ENCODE results near the gene SYNE1.

SYNE1 gene

GRCh38 chr6:152206072-152206818 lies 430.9 kb downstream of the SYNE1 start:
- no peak overlapping the region for H3K27ac ChIP-seq (ENCODE audit: low read depth, low read length)
- no peaks in the 10 kb centered on the region for H3K36me3 ChIP-seq (ENCODE audit: control insufficient read depth, insufficient read depth, low read length)
- H3K4me3 ChIP-seq (ENCODE audit: low read depth, low read length): no peak overlapping the region
- no peaks in the 10 kb centered on the region for H3K9me3 ChIP-seq (ENCODE audit: control insufficient read depth, insufficient read depth, low read depth, low read length)
- H3K9ac ChIP-seq (ENCODE audit: low read length): no peak overlapping the region
- no peaks in the 10 kb centered on the region for H3K27me3 ChIP-seq (ENCODE audit: control insufficient read depth, insufficient read depth, low read length)
- H3K4me1 ChIP-seq (ENCODE audit: control insufficient read depth, insufficient read depth, low read length): 0 out of 2 replicates have a peak, but pooled peaks cover under 1% of the 10 kb centered on the region

- peaks cover 4% of the 10 kb centered on the region for H3K4me1 ChIP-seq (ENCODE audit: control insufficient read depth, insufficient read depth, low read length)
- no peaks in the 10 kb centered on the region for H3K27me3 ChIP-seq (ENCODE audit: control insufficient read depth, insufficient read depth, low read length)
- H3K36me3 ChIP-seq (ENCODE audit: control insufficient read depth, insufficient read depth, low read length): no peaks in the 10 kb centered on the region
These were observed 432.6 kb downstream of the SYNE1 start for GRCh38 chr6:152204591-152204990.

GRCh38 chr6:152201120-152201519 lies 436.0 kb downstream of the SYNE1 start:
- no peaks in the 10 kb centered on the region for H3K9me3 ChIP-seq (ENCODE audit: control insufficient read depth, insufficient read depth, low read depth, low read length)
- H3K27me3 ChIP-seq (ENCODE audit: control insufficient read depth, insufficient read depth, low read length): no peaks in the 10 kb centered on the region
- H3K4me1 ChIP-seq (ENCODE audit: control insufficient read depth, insufficient read depth, low read length): peaks cover 4% of the 10 kb centered on the region
- no peak overlapping the region for H3K27ac ChIP-seq (ENCODE audit: low read depth, low read length)
- no peak overlapping the region for H3K4me3 ChIP-seq (ENCODE audit: low read depth, low read length)
- no peaks in the 10 kb centered on the region for H3K36me3 ChIP-seq (ENCODE audit: control insufficient read depth, insufficient read depth, low read length)
- no peak overlapping the region for H3K9ac ChIP-seq (ENCODE audit: low read length)

More at GRCh38 chr6:152204591-152204990, 432.6 kb downstream of the SYNE1 start:
- Histone ChIP-seq H3K9me3 (ENCODE audit: control insufficient read depth, insufficient read depth, low read depth, low read length) (no peaks in the 10 kb centered on the region), H3K27ac (ENCODE audit: low read depth, low read length) (no peak overlapping the region), H3K9ac (ENCODE audit: low read length) (no peak overlapping the region), H3K4me3 (ENCODE audit: low read depth, low read length) (no peak overlapping the region)

- Histone ChIP-seq H3K4me3 (ENCODE audit: low read depth, low read length) (no peak overlapping the region), H3K36me3 (ENCODE audit: control insufficient read depth, insufficient read depth, low read length) (no peaks in the 10 kb centered on the region), H3K9ac (ENCODE audit: low read length) (no peak overlapping the region)
These were observed 441.3 kb downstream of the SYNE1 start for GRCh38 chr6:152195896-152196295.

GRCh38 chr6:152189736-152190135 lies 447.4 kb downstream of the SYNE1 start:
- Histone ChIP-seq H3K36me3 (ENCODE audit: control insufficient read depth, insufficient read depth, low read length) (no peaks in the 10 kb centered on the region), H3K4me3 (ENCODE audit: low read depth, low read length) (no peak overlapping the region), H3K4me1 (ENCODE audit: control insufficient read depth, insufficient read depth, low read length) (no peaks in the 10 kb centered on the region), H3K9me3 (ENCODE audit: control insufficient read depth, insufficient read depth, low read depth, low read length) (no peaks in the 10 kb centered on the region), H3K9ac (ENCODE audit: low read length) (no peak overlapping the region), H3K27me3 (ENCODE audit: control insufficient read depth, insufficient read depth, low read length) (no peaks in the 10 kb centered on the region), H3K27ac (ENCODE audit: low read depth, low read length) (no peak overlapping the region)

More at GRCh38 chr6:152195896-152196295, 441.3 kb downstream of the SYNE1 start:
- no peak overlapping the region for H3K27ac ChIP-seq (ENCODE audit: low read depth, low read length)
- no peaks in the 10 kb centered on the region for H3K27me3 ChIP-seq (ENCODE audit: control insufficient read depth, insufficient read depth, low read length)
- 0 out of 2 replicates have a peak, but pooled peaks cover under 1% of the 10 kb centered on the region for H3K4me1 ChIP-seq (ENCODE audit: control insufficient read depth, insufficient read depth, low read length)
- no peaks in the 10 kb centered on the region for H3K9me3 ChIP-seq (ENCODE audit: control insufficient read depth, insufficient read depth, low read depth, low read length)

GRCh38 chr6:152188011-152188410 lies 449.2 kb downstream of the SYNE1 start:
- Histone ChIP-seq H3K27me3 (ENCODE audit: control insufficient read depth, insufficient read depth, low read length) (no peaks in the 10 kb centered on the region), H3K4me3 (ENCODE audit: low read depth, low read length) (no peak overlapping the region), H3K36me3 (ENCODE audit: control insufficient read depth, insufficient read depth, low read length) (no peaks in the 10 kb centered on the region), H3K9ac (ENCODE audit: low read length) (no peak overlapping the region), H3K27ac (ENCODE audit: low read depth, low read length) (no peak overlapping the region), H3K9me3 (ENCODE audit: control insufficient read depth, insufficient read depth, low read depth, low read length) (no peaks in the 10 kb centered on the region), H3K4me1 (ENCODE audit: control insufficient read depth, insufficient read depth, low read length) (no peaks in the 10 kb centered on the region)

- H3K27ac ChIP-seq (ENCODE audit: low read depth, low read length): no peak overlapping the region
- H3K9ac ChIP-seq (ENCODE audit: low read length): no peak overlapping the region
- no peaks in the 10 kb centered on the region for H3K36me3 ChIP-seq (ENCODE audit: control insufficient read depth, insufficient read depth, low read length)
- no peaks in the 10 kb centered on the region for H3K4me1 ChIP-seq (ENCODE audit: control insufficient read depth, insufficient read depth, low read length)
- no peaks in the 10 kb centered on the region for H3K27me3 ChIP-seq (ENCODE audit: control insufficient read depth, insufficient read depth, low read length)
- no peak overlapping the region for H3K4me3 ChIP-seq (ENCODE audit: low read depth, low read length)
- H3K9me3 ChIP-seq (ENCODE audit: control insufficient read depth, insufficient read depth, low read depth, low read length): no peaks in the 10 kb centered on the region
These were observed 450.3 kb downstream of the SYNE1 start for GRCh38 chr6:152186840-152187239.

GRCh38 chr6:152184917-152185574 lies 452.1 kb downstream of the SYNE1 start:
- H3K27me3 ChIP-seq (ENCODE audit: control insufficient read depth, insufficient read depth, low read length): no peaks in the 10 kb centered on the region
- no peak overlapping the region for H3K27ac ChIP-seq (ENCODE audit: low read depth, low read length)
- H3K4me1 ChIP-seq (ENCODE audit: control insufficient read depth, insufficient read depth, low read length): no peaks in the 10 kb centered on the region
- no peaks in the 10 kb centered on the region for H3K9me3 ChIP-seq (ENCODE audit: control insufficient read depth, insufficient read depth, low read depth, low read length)
- no peak overlapping the region for H3K4me3 ChIP-seq (ENCODE audit: low read depth, low read length)
- H3K9ac ChIP-seq (ENCODE audit: low read length): no peak overlapping the region
- no peaks in the 10 kb centered on the region for H3K36me3 ChIP-seq (ENCODE audit: control insufficient read depth, insufficient read depth, low read length)

GRCh38 chr6:152184573-152184916 lies 452.6 kb downstream of the SYNE1 start:
- H3K27me3 ChIP-seq (ENCODE audit: control insufficient read depth, insufficient read depth, low read length): no peaks in the 10 kb centered on the region
- no peak overlapping the region for H3K4me3 ChIP-seq (ENCODE audit: low read depth, low read length)
- H3K36me3 ChIP-seq (ENCODE audit: control insufficient read depth, insufficient read depth, low read length): no peaks in the 10 kb centered on the region
- H3K4me1 ChIP-seq (ENCODE audit: control insufficient read depth, insufficient read depth, low read length): no peaks in the 10 kb centered on the region
- H3K9ac ChIP-seq (ENCODE audit: low read length): no peak overlapping the region
- no peaks in the 10 kb centered on the region for H3K9me3 ChIP-seq (ENCODE audit: control insufficient read depth, insufficient read depth, low read depth, low read length)
- H3K27ac ChIP-seq (ENCODE audit: low read depth, low read length): no peak overlapping the region

- Histone ChIP-seq H3K27me3 (ENCODE audit: control insufficient read depth, insufficient read depth, low read length) (no peaks in the 10 kb centered on the region), H3K4me1 (ENCODE audit: control insufficient read depth, insufficient read depth, low read length) (no peaks in the 10 kb centered on the region), H3K4me3 (ENCODE audit: low read depth, low read length) (no peak overlapping the region), H3K36me3 (ENCODE audit: control insufficient read depth, insufficient read depth, low read length) (no peaks in the 10 kb centered on the region), H3K27ac (ENCODE audit: low read depth, low read length) (no peak overlapping the region), H3K9ac (ENCODE audit: low read length) (no peak overlapping the region), H3K9me3 (ENCODE audit: control insufficient read depth, insufficient read depth, low read depth, low read length) (no peaks in the 10 kb centered on the region)
These were observed 456.6 kb downstream of the SYNE1 start for GRCh38 chr6:152180601-152181000.

GRCh38 chr6:152176268-152176667 lies 460.9 kb downstream of the SYNE1 start:
- H3K4me1 ChIP-seq (ENCODE audit: control insufficient read depth, insufficient read depth, low read length): no peaks in the 10 kb centered on the region
- no peaks in the 10 kb centered on the region for H3K27me3 ChIP-seq (ENCODE audit: control insufficient read depth, insufficient read depth, low read length)
- H3K9ac ChIP-seq (ENCODE audit: low read length): no peak overlapping the region
- H3K9me3 ChIP-seq (ENCODE audit: control insufficient read depth, insufficient read depth, low read depth, low read length): no peaks in the 10 kb centered on the region
- H3K27ac ChIP-seq (ENCODE audit: low read depth, low read length): no peak overlapping the region
- no peak overlapping the region for H3K4me3 ChIP-seq (ENCODE audit: low read depth, low read length)
- no peaks in the 10 kb centered on the region for H3K36me3 ChIP-seq (ENCODE audit: control insufficient read depth, insufficient read depth, low read length)

All from HUES6 (cell line).